Heart left ventricle (tissue), 16 donors: ENCODE measurements around the gene CEP250. TPM values are rescaled to one million over a fixed set of nuclear protein-coding genes. Genes with fewer than 3 reads are reported as not detected.
"Not testable (repeated sequence)": the region's sequence is repeated elsewhere in the genome, so short reads cannot be mapped to it uniquely, and the experiment has no call there.

Experiments used
- ATAC-seq, 4 donors: fragments of 200-7000 bp; cut with Tn5 transposase; one replicate each; pipeline ENCODE4 v1.9.1; 2020 to 2022; ENCODE audit warnings: moderate library complexity in 4 of 4, mild to moderate bottlenecking in 3 of 4, moderate number of reproducible peaks in 1 of 4
- DNase-seq, 5 donors: peaks; one replicate each; pipeline ENCODE4 v3.0.0-alpha.2; 2020
- H3K27ac ChIP-seq, 12 donors: fragments of 200-600 bp; sonication (generic) in 4 of 12; one replicate each; pipeline versions ENCODE4 v1.5.0 to v1.8.0; 2016 to 2022; ENCODE audit warnings: mild to moderate bottlenecking in 2 of 12
- H3K27me3 ChIP-seq, 9 donors: fragments of 200-600 bp; sonication (generic) in 2 of 9; one replicate each; pipeline versions ENCODE4 v1.5.1 to v1.8.0; 2016 to 2022; ENCODE audit warnings: mild to moderate bottlenecking in 3 of 9
- H3K36me3 ChIP-seq, 9 donors: fragments of 200-600 bp; sonication (generic) in 2 of 9; one replicate each; pipeline versions ENCODE4 v1.5.0 to v1.8.0; 2018 to 2022; ENCODE audit warnings: mild to moderate bottlenecking in 2 of 9
- H3K4me1 ChIP-seq, 12 donors: fragments of 200-600 bp; sonication (generic) in 4 of 12; one replicate each; pipeline versions ENCODE4 v1.5.0 to v1.8.0; 2016 to 2022; ENCODE audit warnings: mild to moderate bottlenecking in 3 of 12
- H3K4me3 ChIP-seq, 12 donors: fragments of 200-600 bp; sonication (generic) in 4 of 12; one replicate each; pipeline versions ENCODE4 v1.5.0 to v1.8.0; 2017 to 2022; ENCODE audit warnings: mild to moderate bottlenecking in 9 of 12, moderate library complexity in 4 of 12
- H3K9me3 ChIP-seq, 12 donors: fragments of 200-600 bp; sonication (generic) in 4 of 12; one replicate each; pipeline versions ENCODE4 v1.5.0 to v1.8.0; 2016 to 2022; ENCODE audit warnings: mild to moderate bottlenecking in 1 of 12
- POLR2A ChIP-seq, 2 donors: fragments of 450-650 bp; IDR thresholded peaks; one replicate each; pipeline ENCODE4 v1.6.1; 2017; ENCODE audit warnings: antibody characterized with exemption in 2 of 2, mild to moderate bottlenecking in 2 of 2, moderate library complexity in 2 of 2
- WGBS, 4 donors: extraction: QIAGEN DNeasy Blood & Tissue Kit in 2 of 4; methylation state at CpG; one replicate each; pipeline versions ENCODE4 v1.1.5 to v1.1.7; 2013 to 2018; 5-methylcytosine and 5-hydroxymethylcytosine counted together
- intact Hi-C, 10 donors: fragments of 100-400 bp; cut with DNase I; formaldehyde crosslinking; loops; one replicate each; pipeline versions ENCODE4 v1.11.1 to v1.14.2; 2022
- polyA plus RNA-seq, 2 donors: library from polyadenylated mRNA; stranded (reverse); fragments of 200-250 nt; gene quantifications; one replicate each; pipeline ENCODE4 v1.2.3, GENCODE V29; 2013
- total RNA-seq, 9 donors: library from RNA; depleted of rRNA in 2 of 9; stranded (reverse); fragments of >200 nt in 2 of 9; fragmentation: NEBNext Ultra II Directional in 3 of 9; extraction: Animal tissue kit (Norgen Biotek cat#: 25700) in 3 of 9; gene quantifications; one replicate each; pipeline versions ENCODE4 v1.1.0 to v1.2.4, GENCODE V29; 2016 to 2023
- TF ChIP-seq, protein P1 (sequence below), 12 donors: fragments of 200-600 bp; sonication (generic) in 4 of 12; IDR thresholded peaks; one replicate each; pipeline versions ENCODE4 v1.5.0 to v1.8.0; 2018 to 2022; ENCODE audit warnings: antibody characterized with exemption in 12 of 12, mild to moderate bottlenecking in 5 of 12
- donor health status: ischemic (EF 13 %, LVEDD 7.1; RV severe dilation, severe dysfunction).
- donor health status: healthy with polysubstance abuse.
- donor health status: DM: no; HTN: yes; CAD: no.
- donor health status: DM: no; HTN: no; CAD: no.
- donor health status: ischemic (EF 25% LVEDD 6.9; RV normal size, moderate dysfunction).
- donor health status: ischemic (EF 25% LVEDD 5.7; RV mildly dilated, moderate dysfunction).
- donor health status: healthy.
- donor health status: DM: yes; HTN: yes; CAD: no.
- donor health status: ischemic (EF 35%, LVEDD 5.7; RV mildly dilated, moderate dysfunction).
- donor health status: nonischemic (EF 11% LVEDD 7.7; RV severe dilation, severe dysfunction).
- donor health status: DM: yes; HTN: yes; CAD: no.
- donor health status: PGD.
- donor health status: ischemic (EF 29% LVEDD 5.4; RV normal size, mild dysfunction).
- donor health status: nonischemic (EF 23%, LVEDD 6.1; RV moderate dilation, normal function).

CEP250 gene
- total and polyA plus RNA-seq, 11 donors: 11.4 to 21.4 (median 14.9) TPM

GRCh38 chr20:35546127-35546526 lies 90.7 kb downstream of the CEP250 start:
- no peak for ATAC-seq
- H3K36me3 ChIP-seq: peaks cover 0 to 81% (median 53%) of the 10 kb centered on the region in 9 donors
- intact Hi-C loops: loop anchor here in 1 of 10 donors (10.0 kb wide), 1 partner anchor 119 kb away; the partner anchor contains the start of genes CPNE1 and RBM12
- no peak overlapping the region for H3K27ac ChIP-seq
- DNase-seq: no peak
- H3K4me1 ChIP-seq: peaks cover 0 to 16% (median 10%) of the 10 kb centered on the region in 12 donors
- TF ChIP-seq POLR2A (IDR thresholded peaks at IDR 0.05): no peak
- TF ChIP-seq, protein P1, sequence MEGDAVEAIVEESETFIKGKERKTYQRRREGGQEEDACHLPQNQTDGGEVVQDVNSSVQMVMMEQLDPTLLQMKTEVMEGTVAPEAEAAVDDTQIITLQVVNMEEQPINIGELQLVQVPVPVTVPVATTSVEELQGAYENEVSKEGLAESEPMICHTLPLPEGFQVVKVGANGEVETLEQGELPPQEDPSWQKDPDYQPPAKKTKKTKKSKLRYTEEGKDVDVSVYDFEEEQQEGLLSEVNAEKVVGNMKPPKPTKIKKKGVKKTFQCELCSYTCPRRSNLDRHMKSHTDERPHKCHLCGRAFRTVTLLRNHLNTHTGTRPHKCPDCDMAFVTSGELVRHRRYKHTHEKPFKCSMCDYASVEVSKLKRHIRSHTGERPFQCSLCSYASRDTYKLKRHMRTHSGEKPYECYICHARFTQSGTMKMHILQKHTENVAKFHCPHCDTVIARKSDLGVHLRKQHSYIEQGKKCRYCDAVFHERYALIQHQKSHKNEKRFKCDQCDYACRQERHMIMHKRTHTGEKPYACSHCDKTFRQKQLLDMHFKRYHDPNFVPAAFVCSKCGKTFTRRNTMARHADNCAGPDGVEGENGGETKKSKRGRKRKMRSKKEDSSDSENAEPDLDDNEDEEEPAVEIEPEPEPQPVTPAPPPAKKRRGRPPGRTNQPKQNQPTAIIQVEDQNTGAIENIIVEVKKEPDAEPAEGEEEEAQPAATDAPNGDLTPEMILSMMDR (IDR thresholded peaks at IDR 0.05): no peak
- no peaks in the 10 kb centered on the region for H3K27me3 ChIP-seq
- H3K4me3 ChIP-seq: no peak overlapping the region
- H3K9me3 ChIP-seq: no peaks in the 10 kb centered on the region
- 85 to 90% (median 87%) methylated on average over 1 of the region's 1 CpG for WGBS, 4 donors

- H3K27ac ChIP-seq: no peak overlapping the region
- ATAC-seq: no peak
- DNase-seq: no peak
- peaks cover 0 to 93% (median 65%) of the 10 kb centered on the region in 9 donors for H3K36me3 ChIP-seq
- TF ChIP-seq, protein P1 (IDR thresholded peaks at IDR 0.05): no peak
- no peak for TF ChIP-seq POLR2A (IDR thresholded peaks at IDR 0.05)
- no peaks in the 10 kb centered on the region for H3K27me3 ChIP-seq
- WGBS, 4 donors: 81 to 92% (median 84%) methylated on average over 8 to 9 of the region's 9 CpGs
- no peak overlapping the region for H3K4me3 ChIP-seq
- peaks cover 0 to 10% (median 5%) of the 10 kb centered on the region in 12 donors for H3K4me1 ChIP-seq
- no peaks in the 10 kb centered on the region for H3K9me3 ChIP-seq
- intact Hi-C loops: loop anchor here in 1 of 10 donors (10.0 kb wide), 1 partner anchor 117 kb away; the partner anchor contains the start of genes CPNE1 and RBM12
These were observed 91.9 kb downstream of the CEP250 start for GRCh38 chr20:35547329-35547728.

DNA sequence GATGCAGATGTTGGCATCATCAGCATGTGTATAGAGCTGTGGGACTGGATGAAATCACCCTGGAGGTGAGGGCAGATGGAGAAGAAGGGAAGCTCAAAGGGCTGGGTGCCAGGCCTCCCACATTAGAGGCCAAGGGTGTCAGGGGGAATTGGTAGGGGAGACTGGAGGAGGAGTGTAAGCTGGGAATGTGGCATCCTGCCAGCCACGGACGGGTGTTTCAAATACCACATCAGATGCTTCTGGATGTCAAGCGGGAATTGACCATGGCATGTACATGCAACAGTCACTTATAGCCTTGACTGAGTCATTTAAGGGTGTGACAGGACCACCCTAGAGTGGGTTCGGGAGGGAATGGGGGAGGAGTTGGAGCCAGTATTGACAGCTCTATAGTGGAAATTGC lies 96.1 kb downstream of the CEP250 start:
- WGBS, 4 donors: 52 to 61% (median 59%) methylated on average over 4 of the region's 4 CpGs
- DNase-seq: no peak
- intact Hi-C loops: no loop called here
- Histone ChIP-seq H3K4me1 (no peaks in the 10 kb centered on the region), H3K4me3 (no peak overlapping the region), H3K9me3 (no peaks in the 10 kb centered on the region), H3K36me3 (peaks cover 3 to 99% (median 87%) of the 10 kb centered on the region in 9 donors), H3K27me3 (no peaks in the 10 kb centered on the region), H3K27ac (no peak overlapping the region)
- ATAC-seq: no peak
- no peak for TF ChIP-seq POLR2A (IDR thresholded peaks at IDR 0.05)
- TF ChIP-seq, protein P1 (IDR thresholded peaks at IDR 0.05): no peak

GRCh38 chr20:35552914-35553313 lies 97.5 kb downstream of the CEP250 start:
- no peak overlapping the region for H3K4me3 ChIP-seq
- no peak overlapping the region for H3K27ac ChIP-seq
- no peak for ATAC-seq
- WGBS, 4 donors: 94 to 97% (median 96%) methylated on average over 3 of the region's 3 CpGs
- intact Hi-C loops: no loop called here
- H3K36me3 ChIP-seq: peaks cover 3 to 99% (median 81%) of the 10 kb centered on the region in 9 donors
- TF ChIP-seq POLR2A (IDR thresholded peaks at IDR 0.05): no peak
- TF ChIP-seq, protein P1 (IDR thresholded peaks at IDR 0.05): no peak
- no peaks in the 10 kb centered on the region for H3K9me3 ChIP-seq
- no peak for DNase-seq
- H3K4me1 ChIP-seq: no peaks in the 10 kb centered on the region
- H3K27me3 ChIP-seq: no peaks in the 10 kb centered on the region

DNA sequence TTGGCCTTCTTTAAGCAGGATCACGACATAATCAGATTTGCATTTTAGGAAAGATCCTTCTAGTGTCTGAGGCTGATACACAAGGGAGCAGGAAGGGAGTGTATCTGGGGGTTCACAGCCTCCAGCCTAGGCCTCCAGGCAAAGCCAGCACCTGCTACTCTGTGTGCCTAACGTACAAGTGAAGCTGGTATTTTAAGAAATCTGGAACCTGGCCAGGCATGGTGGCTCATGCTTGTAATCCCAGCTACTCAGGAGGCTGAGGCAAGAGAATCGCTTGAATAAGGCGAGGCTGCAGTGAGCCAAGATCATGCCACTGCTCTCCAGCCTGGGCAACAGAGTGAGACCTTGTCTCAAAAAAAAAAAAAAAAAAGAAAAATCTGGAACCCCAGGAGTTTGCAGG lies 100.1 kb downstream of the CEP250 start:
- ATAC-seq: peak in 1 of 4 donors; percentile 48
- H3K27ac ChIP-seq: not testable (repeated sequence)

More for the DNA sequence above, 100.1 kb downstream of the CEP250 start:
- H3K36me3 ChIP-seq: peaks cover 3 to 76% (median 56%) of the 10 kb centered on the region in 9 donors
- intact Hi-C loops, H3K4me3 ChIP-seq, H3K4me1 ChIP-seq, H3K9me3 ChIP-seq, H3K27me3 ChIP-seq: not testable (repeated sequence)
- WGBS, 4 donors: 68 to 78% (median 73%) methylated on average over 4 of the region's 4 CpGs
- DNase-seq: peak in 1 of 5 donors; percentile 35
